IMR-90 (cell line): ENCODE results near the gene MYO1A. TPM values are rescaled to one million over a fixed set of nuclear protein-coding genes. Genes with fewer than 3 reads are reported as not detected.

ENCODE experiments used
- ATAC-seq: fragments of 200-7000 bp; cut with Tn5 transposase; 2 replicates; pipeline ENCODE4 v1.9.1; 2020; ENCODE audit warnings: low read depth, mild to moderate bottlenecking, moderate library complexity
- BruUV-seq: library from RNA; stranded (reverse); fragments of 400-500 nt; replicated peaks from 2 replicates; lab custom pipeline; 2021; lab: Mats Ljungman, UMichigan
- CTCF ChIA-PET: fragments of 300-600 bp; formaldehyde crosslinking; extraction: SDS; loops from one replicate; lab custom pipeline; 2021; ENCODE audit warnings: antibody characterized with exemption; lab: Yijun Ruan, JAX
- POLR2A ChIA-PET: fragments of 300-600 bp; sonication (Branson Sonifier 250); formaldehyde crosslinking; loops from one replicate; lab custom pipeline; 2022; ENCODE audit warnings: antibody characterized with exemption; ENCODE audit not compliant: unreplicated experiment; lab: Charles Lee
- DNase-seq: peaks from one replicate; pipeline ENCODE4 v3.0.0; 2013
- H2AFZ ChIP-seq: replicated peaks from 2 replicates; pipeline ENCODE3; 2013; ENCODE audit warnings: low read length, mild to moderate bottlenecking; ENCODE audit not compliant: poor library complexity
- H2AK5ac ChIP-seq: 2 replicates; pipeline ENCODE4 v1.6.1; 2013; ENCODE audit warnings: low read depth, low read length, inconsistent platforms
- H2AK9ac ChIP-seq: replicated peaks from 2 replicates; pipeline ENCODE3; 2013; ENCODE audit warnings: mild to moderate bottlenecking, low read depth, low read length, moderate library complexity; ENCODE audit not compliant: poor library complexity
- H2BK120ac ChIP-seq: 2 replicates; pipeline ENCODE4 v1.6.1; 2013; ENCODE audit warnings: low read depth, low read length, inconsistent platforms
- H2BK15ac ChIP-seq: 3 replicates; pipeline ENCODE4 v1.6.1; 2013; ENCODE audit warnings: low read depth, low read length, inconsistent platforms
- H2BK20ac ChIP-seq: 2 replicates; pipeline ENCODE4 v1.6.1; 2013; ENCODE audit warnings: low read depth, mild to moderate bottlenecking, inconsistent platforms, low read length, moderate library complexity
- H2BK5ac ChIP-seq: 2 replicates; pipeline ENCODE4 v1.6.1; 2013; ENCODE audit warnings: mild to moderate bottlenecking, low read depth, low read length, inconsistent platforms; ENCODE audit not compliant: poor library complexity, severe bottlenecking
- H3K14ac ChIP-seq: replicated peaks from 2 replicates; pipeline ENCODE4 v1.6.1; 2013; ENCODE audit warnings: low read depth, low read length, inconsistent platforms
- H3K18ac ChIP-seq: 2 replicates; pipeline ENCODE4 v1.6.1; 2013; ENCODE audit warnings: low read depth, low read length, control low read depth
- H3K23ac ChIP-seq: 2 replicates; pipeline ENCODE4 v1.6.1; 2013; ENCODE audit warnings: low read depth, low read length, inconsistent platforms
- H3K27ac ChIP-seq: 2 replicates; pipeline ENCODE4 v1.5.1; 2013; ENCODE audit warnings: mild to moderate bottlenecking, control low read depth, low read length; ENCODE audit not compliant: insufficient read depth
- H3K27me3 ChIP-seq: 2 replicates; pipeline ENCODE4 v1.6.1; 2013; ENCODE audit warnings: low read length; ENCODE audit not compliant: control insufficient read depth, insufficient read depth
- H3K36me3 ChIP-seq: 2 replicates; pipeline ENCODE4 v1.6.1; 2013; ENCODE audit warnings: low read length, mixed read lengths; ENCODE audit not compliant: control insufficient read depth, insufficient read depth
- H3K4ac ChIP-seq: 2 replicates; pipeline ENCODE4 v1.6.1; 2013; ENCODE audit warnings: low read depth, low read length, inconsistent platforms
- H3K4me1 ChIP-seq: 2 replicates; pipeline ENCODE4 v1.6.1; 2013; ENCODE audit warnings: low read length, mixed read lengths; ENCODE audit not compliant: control insufficient read depth, insufficient read depth
- H3K4me2 ChIP-seq: 2 replicates; pipeline ENCODE4 v1.6.1; 2013; ENCODE audit warnings: low read depth, mild to moderate bottlenecking, control low read depth, low read length, moderate library complexity
- H3K4me3 ChIP-seq: 2 replicates; pipeline ENCODE4 v1.5.1; 2013; ENCODE audit warnings: low read depth, mild to moderate bottlenecking, control low read depth, low read length, moderate library complexity; ENCODE audit not compliant: insufficient read depth
- H3K56ac ChIP-seq: 2 replicates; pipeline ENCODE4 v1.6.1; 2013; ENCODE audit warnings: low read length, inconsistent platforms; ENCODE audit not compliant: insufficient read depth; ENCODE audit errors: extremely low read depth
- H3K79me1 ChIP-seq, 2 experiments: 2 replicates each; pipeline ENCODE4 v1.6.1; 2013; ENCODE audit warnings: low read length in 2 of 2, inconsistent platforms in 1 of 2, low read depth in 1 of 2
- H3K9ac ChIP-seq: 2 replicates; pipeline ENCODE4 v1.6.1; 2013; ENCODE audit warnings: low read depth, low read length, control low read depth
- H3K9me1 ChIP-seq: 2 replicates; pipeline ENCODE4 v1.6.1; 2013; ENCODE audit warnings: low read length, inconsistent platforms; ENCODE audit not compliant: insufficient read depth
- H3K9me3 ChIP-seq: 2 replicates; pipeline ENCODE4 v1.6.1; 2013; ENCODE audit warnings: low read length; ENCODE audit not compliant: control insufficient read depth, insufficient read depth
- H4K20me1 ChIP-seq: 2 replicates; pipeline ENCODE4 v1.6.1; 2013; ENCODE audit warnings: low read length, inconsistent platforms; ENCODE audit not compliant: insufficient read depth
- H4K5ac ChIP-seq: 2 replicates; pipeline ENCODE4 v1.6.1; 2013; ENCODE audit warnings: mild to moderate bottlenecking, low read depth, low read length, control low read depth
- H4K8ac ChIP-seq, 2 experiments: 2 replicates each; pipeline ENCODE4 v1.6.1; 2013; ENCODE audit warnings: low read depth in 2 of 2, low read length in 2 of 2, control low read depth in 1 of 2, inconsistent platforms in 1 of 2
- H4K91ac ChIP-seq: 2 replicates; pipeline ENCODE4 v1.6.1; 2013; ENCODE audit warnings: low read depth, low read length, inconsistent platforms; ENCODE audit not compliant: insufficient read depth
- BHLHE40 ChIP-seq: fragments of 150-350 bp; IDR thresholded peaks from 2 replicates; pipeline ENCODE4 v1.6.1; 2016; ENCODE audit warnings: mild to moderate bottlenecking, low read depth, low read length
- CEBPB ChIP-seq: IDR thresholded peaks from 2 replicates; pipeline ENCODE4 v1.6.1; 2012; ENCODE audit warnings: low read depth, low read length, improper control_type of control experiment
- CTCF ChIP-seq: conservative IDR thresholded peaks from 2 replicates; pipeline ENCODE4 v1.5.1; 2012; ENCODE audit warnings: mild to moderate bottlenecking, low read depth, low read length, improper control_type of control experiment
- MAFK ChIP-seq: IDR thresholded peaks from 2 replicates; pipeline ENCODE4 v1.6.1; 2012; ENCODE audit warnings: low read depth, low read length, improper control_type of control experiment
- MAZ ChIP-seq: IDR thresholded peaks from 2 replicates; pipeline ENCODE4 v1.6.1; 2012; ENCODE audit warnings: low read depth, mild to moderate bottlenecking, low read length, improper control_type of control experiment, moderate library complexity, borderline replicate concordance
- MXI1 ChIP-seq: IDR thresholded peaks from 2 replicates; pipeline ENCODE4 v1.6.1; 2012; ENCODE audit warnings: low read depth, mild to moderate bottlenecking, low read length, moderate library complexity, borderline replicate concordance
- NFE2L2 ChIP-seq: fragments of 150-350 bp; IDR thresholded peaks from 2 replicates; pipeline ENCODE4 v1.6.1; 2016; ENCODE audit warnings: low read depth, mild to moderate bottlenecking, low read length
- POLR2A ChIP-seq: IDR thresholded peaks from 2 replicates; pipeline ENCODE4 v1.6.1; 2012; ENCODE audit warnings: mild to moderate bottlenecking, low read depth, low read length
- RAD21 ChIP-seq: IDR thresholded peaks from 2 replicates; pipeline ENCODE4 v1.6.1; 2012; ENCODE audit warnings: low read length, improper control_type of control experiment
- RCOR1 ChIP-seq: IDR thresholded peaks from 2 replicates; pipeline ENCODE4 v1.6.1; 2012; ENCODE audit warnings: mild to moderate bottlenecking, low read length, improper control_type of control experiment; ENCODE audit not compliant: insufficient replicate concordance
- RFX5 ChIP-seq: IDR thresholded peaks from 2 replicates; pipeline ENCODE4 v1.8.0; 2012; ENCODE audit warnings: low read depth, mild to moderate bottlenecking, low read length, moderate library complexity
- SMC3 ChIP-seq: fragments of 150-350 bp; IDR thresholded peaks from 2 replicates; pipeline ENCODE4 v1.6.1; 2016; ENCODE audit warnings: low read depth, mild to moderate bottlenecking, antibody characterized with exemption, low read length, moderate library complexity
- WGBS, 2 experiments: methylation state at CpG; one replicate each; pipeline versions ENCODE4 v1.1.5 to v1.1.7; 2013; ENCODE audit warnings: missing lambda C conversion rate in 2 of 2; ENCODE audit not compliant: insufficient read length in 1 of 2; ENCODE audit errors: extremely low coverage in 2 of 2; 5-methylcytosine and 5-hydroxymethylcytosine counted together
- dilution Hi-C: fragments of 300-500 bp; cut with HindIII; formaldehyde crosslinking; loops from one replicate; pipeline ENCODE4 v1.14.3; 2018; ENCODE audit warnings: low sequenced_read_pairs; ENCODE audit not compliant: unreplicated experiment
- in situ Hi-C: fragments of 300-500 bp; cut with MboI; formaldehyde crosslinking; loops from 3 replicates; pipeline ENCODE4 v1.14.3; 2019; ENCODE audit warnings: low sequenced_read_pairs, inconsistent platforms, mixed read lengths
- intact Hi-C: fragments of 100-400 bp; cut with micrococcal nuclease; formaldehyde crosslinking; loops from 2 replicates; pipeline ENCODE4 v1.10.0; 2022
- polyA plus RNA-seq, 3 experiments: library from polyadenylated mRNA; depleted of rRNA; stranded (reverse); fragments of >200 nt; gene quantifications; 2 replicates each; pipeline ENCODE4 v1.2.3, GENCODE V29; 2012; ENCODE audit warnings: low replicate concordance in 1 of 3
- total RNA-seq: library from RNA; depleted of rRNA; stranded (reverse); fragments of >200 nt; gene quantifications from 2 replicates; pipeline ENCODE4 v1.2.3, GENCODE V29; 2012
- TF ChIP-seq, protein P1 (sequence below): fragments of 150-350 bp; IDR thresholded peaks from 2 replicates; pipeline ENCODE4 v1.6.1; 2016; ENCODE audit warnings: low read depth, mild to moderate bottlenecking, low read length, moderate library complexity, borderline replicate concordance
- TF ChIP-seq, protein P2 (sequence below): fragments of 150-350 bp; IDR thresholded peaks from 2 replicates; pipeline ENCODE4 v1.6.1; 2017; ENCODE audit warnings: mild to moderate bottlenecking, antibody characterized with exemption, low read length, low read depth

Gene MYO1A
- total and polyA plus RNA-seq, 2 of the 4 experiments (the other 2 are of a cell fraction): under 0.01 TPM; not detected in 1

DNA sequence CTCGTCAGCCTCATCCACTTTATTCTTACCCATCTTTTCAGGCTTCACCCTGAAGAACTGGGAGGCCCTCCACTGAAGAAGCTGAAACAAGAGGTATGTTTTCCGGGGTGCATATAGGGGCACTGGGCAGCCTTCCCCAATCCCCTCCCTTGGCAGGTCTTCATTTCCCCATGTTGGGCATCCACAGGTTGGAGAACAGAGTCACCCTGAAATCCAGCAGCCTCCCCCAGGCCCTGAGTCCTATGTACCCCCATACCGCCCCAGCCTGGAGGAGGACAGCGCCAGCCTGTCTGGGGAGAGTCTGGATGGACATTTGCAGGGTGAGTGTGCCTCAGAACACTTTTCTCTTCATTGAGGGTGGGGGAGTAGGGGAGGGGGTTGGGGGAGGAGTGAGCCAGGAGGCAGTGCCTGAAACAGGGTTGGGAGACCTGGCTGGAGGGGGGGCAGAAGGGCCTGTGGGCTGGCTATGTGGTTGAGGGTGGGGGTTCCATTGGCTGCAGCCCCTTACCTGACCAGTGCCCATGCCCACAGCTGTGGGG is 43.0 kb upstream of the MYO1A start:
- no peaks in the 10 kb centered on the region for H3K27me3 ChIP-seq
- no peak overlapping the region; the same call in 1 of the 2 replicates for H4K91ac ChIP-seq
- H2BK15ac ChIP-seq: no peak overlapping the region
- H3K27ac ChIP-seq: peak overlapping the region; percentile 81
- ChIA-PET POLR2A (interaction anchor here (1.2 kb wide), 1 partner anchor 19 kb away, joined by 4 read pairs; the partner anchor contains the start of gene STAT6), CTCF (interaction anchor here (0.6 to 2.0 kb wide), 4 partner anchors 14 to 35 kb away, joined by 3 to 8 read pairs (median 5); partner anchors contain the start of genes LRP1 and STAT6)
- no peak overlapping the region for H4K8ac ChIP-seq
- dilution Hi-C loops: no loop called here
- H3K4me3 ChIP-seq: no peak overlapping the region
- H2AK9ac ChIP-seq: peak overlapping the region; percentile 84
- H3K14ac ChIP-seq: no peak overlapping the region; the same call in 1 of the 2 replicates
- peak overlapping the region; percentile 70 for H3K9ac ChIP-seq
- DNase-seq (no peak), ATAC-seq (no peak)
- H3K4ac ChIP-seq: peak overlapping the region; percentile 81; the same call in 1 of the 2 replicates
- H3K79me1 ChIP-seq: peaks cover 13 to 65% of the 10 kb centered on the region in 2 experiments
- TF ChIP-seq RFX5 (no peak), RCOR1 (no peak), MAZ (no peak), POLR2A (no peak), CEBPB (no peak), CTCF (no peak), SMC3 (no peak), MXI1 (no peak), BHLHE40 (no peak), RAD21 (no peak), NFE2L2 (no peak), MAFK (no peak)
- TF ChIP-seq, protein P1, sequence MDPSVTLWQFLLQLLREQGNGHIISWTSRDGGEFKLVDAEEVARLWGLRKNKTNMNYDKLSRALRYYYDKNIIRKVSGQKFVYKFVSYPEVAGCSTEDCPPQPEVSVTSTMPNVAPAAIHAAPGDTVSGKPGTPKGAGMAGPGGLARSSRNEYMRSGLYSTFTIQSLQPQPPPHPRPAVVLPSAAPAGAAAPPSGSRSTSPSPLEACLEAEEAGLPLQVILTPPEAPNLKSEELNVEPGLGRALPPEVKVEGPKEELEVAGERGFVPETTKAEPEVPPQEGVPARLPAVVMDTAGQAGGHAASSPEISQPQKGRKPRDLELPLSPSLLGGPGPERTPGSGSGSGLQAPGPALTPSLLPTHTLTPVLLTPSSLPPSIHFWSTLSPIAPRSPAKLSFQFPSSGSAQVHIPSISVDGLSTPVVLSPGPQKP: no peak
- TF ChIP-seq, protein P2, sequence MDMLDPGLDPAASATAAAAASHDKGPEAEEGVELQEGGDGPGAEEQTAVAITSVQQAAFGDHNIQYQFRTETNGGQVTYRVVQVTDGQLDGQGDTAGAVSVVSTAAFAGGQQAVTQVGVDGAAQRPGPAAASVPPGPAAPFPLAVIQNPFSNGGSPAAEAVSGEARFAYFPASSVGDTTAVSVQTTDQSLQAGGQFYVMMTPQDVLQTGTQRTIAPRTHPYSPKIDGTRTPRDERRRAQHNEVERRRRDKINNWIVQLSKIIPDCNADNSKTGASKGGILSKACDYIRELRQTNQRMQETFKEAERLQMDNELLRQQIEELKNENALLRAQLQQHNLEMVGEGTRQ: no peak
- WGBS, 2 experiments: 60% methylated on average over 1 of the region's 4 CpGs; no CpG with 5 or more reads in 1 of the 2 experiments
- H3K4me1 ChIP-seq: peaks cover 41% of the 10 kb centered on the region
- no peaks in the 10 kb centered on the region for H3K9me3 ChIP-seq
- in situ Hi-C loops: no loop called here
- peak overlapping the region; percentile 82; the same call in 1 of the 2 replicates for H3K23ac ChIP-seq
- no peak overlapping the region for H2BK20ac ChIP-seq
- H3K18ac ChIP-seq: no peak overlapping the region
- peaks cover 4% of the 10 kb centered on the region; the same call in 1 of the 2 replicates for H3K9me1 ChIP-seq
- H2BK5ac ChIP-seq: peak overlapping the region; percentile 75
- BruUV-seq: no TSS peak
- H2AFZ ChIP-seq: peak overlapping the region; percentile 16
- peaks cover 65% of the 10 kb centered on the region for H3K36me3 ChIP-seq
- intact Hi-C loops: loop anchor here (1.0 kb wide), 2 partner anchors 18 to 24 kb away; partner anchors contain the start of gene STAT6
- peak overlapping the region; percentile 13; the same call in 1 of the 2 replicates for H3K4me2 ChIP-seq
- no peak overlapping the region for H2BK120ac ChIP-seq
- H4K5ac ChIP-seq: no peak overlapping the region
- H4K20me1 ChIP-seq: peaks cover 67% of the 10 kb centered on the region
- H3K56ac ChIP-seq: no peak overlapping the region
- H2AK5ac ChIP-seq: 0 out of 2 replicates have a peak overlapping the region, but pooled peaks have one; percentile 69
